Stimulated activated CD8-positive, alpha-beta memory T cell treated with anti-CD3 and anti-CD28 coated beads, Interleukin-4, amount 100 ng/mL, for 4 hours (primary cell): ENCODE results near the gene COL4A1.

Source experiments
- DNase-seq, 2 donors: peaks; one replicate each; pipeline ENCODE4 v3.0.0-alpha.2; 2020; ENCODE audit warnings: low read depth in 2 of 2, low spot score in 1 of 2

The COL4A1 gene

DNA sequence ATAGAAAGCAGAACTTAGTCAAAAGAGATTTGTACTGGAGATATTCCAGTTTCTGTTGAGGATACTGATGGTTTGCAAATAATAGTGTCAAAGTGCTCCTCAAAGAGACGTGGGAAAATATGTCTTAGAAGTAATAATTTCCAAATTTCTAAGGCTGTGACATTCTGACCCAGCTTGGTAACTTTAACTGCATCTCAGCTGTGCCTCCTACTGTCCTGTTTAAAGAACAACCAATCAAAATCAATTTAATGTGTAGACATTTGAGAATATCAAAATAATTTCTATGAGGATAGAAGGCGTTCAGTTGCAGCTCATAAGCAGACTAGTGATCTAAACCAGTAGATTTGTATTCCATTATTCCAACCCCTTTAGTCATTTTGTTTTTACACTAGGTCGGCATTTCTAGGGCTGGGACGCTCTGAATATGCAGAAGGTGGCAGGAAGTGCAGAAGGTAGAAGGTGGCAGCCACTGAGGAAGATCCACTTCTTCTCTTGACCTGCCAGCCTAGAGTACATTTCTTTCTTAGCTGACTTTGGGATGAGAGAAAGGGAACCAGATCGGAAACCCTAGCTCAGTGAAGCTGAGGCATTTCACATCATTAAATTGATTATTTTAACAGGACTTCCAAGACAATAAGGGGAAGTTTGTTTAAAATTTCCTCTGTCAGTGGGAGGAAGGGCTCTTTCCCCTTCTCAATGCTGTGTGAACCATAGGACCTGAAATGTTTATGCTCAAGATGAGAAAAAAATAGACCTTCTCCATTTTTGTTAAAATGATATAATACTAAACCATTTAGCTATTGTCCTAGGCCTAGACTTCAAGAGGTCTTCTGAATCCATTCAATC lies 67.5 kb downstream of the COL4A1 start:
- DNase-seq, result no peak

DNA sequence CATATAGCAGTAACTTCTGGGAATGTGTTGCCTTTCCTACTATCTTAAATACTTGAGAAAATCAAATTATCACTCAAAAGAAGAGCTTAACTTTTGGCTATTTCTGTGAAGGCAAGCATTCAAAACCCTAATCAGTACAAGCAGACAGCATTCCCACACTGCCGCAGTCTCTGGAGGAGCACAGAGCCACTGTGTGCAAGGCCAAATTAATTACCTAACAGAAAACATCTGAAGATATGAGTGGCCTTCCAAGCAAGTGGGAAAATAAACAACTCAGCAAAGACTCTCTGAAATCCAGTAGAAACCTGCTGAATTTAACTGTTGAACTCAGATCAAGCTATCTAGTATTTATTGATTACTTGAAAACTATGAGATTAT lies 68.2 kb downstream of the COL4A1 start:
- no peak for DNase-seq

DNA sequence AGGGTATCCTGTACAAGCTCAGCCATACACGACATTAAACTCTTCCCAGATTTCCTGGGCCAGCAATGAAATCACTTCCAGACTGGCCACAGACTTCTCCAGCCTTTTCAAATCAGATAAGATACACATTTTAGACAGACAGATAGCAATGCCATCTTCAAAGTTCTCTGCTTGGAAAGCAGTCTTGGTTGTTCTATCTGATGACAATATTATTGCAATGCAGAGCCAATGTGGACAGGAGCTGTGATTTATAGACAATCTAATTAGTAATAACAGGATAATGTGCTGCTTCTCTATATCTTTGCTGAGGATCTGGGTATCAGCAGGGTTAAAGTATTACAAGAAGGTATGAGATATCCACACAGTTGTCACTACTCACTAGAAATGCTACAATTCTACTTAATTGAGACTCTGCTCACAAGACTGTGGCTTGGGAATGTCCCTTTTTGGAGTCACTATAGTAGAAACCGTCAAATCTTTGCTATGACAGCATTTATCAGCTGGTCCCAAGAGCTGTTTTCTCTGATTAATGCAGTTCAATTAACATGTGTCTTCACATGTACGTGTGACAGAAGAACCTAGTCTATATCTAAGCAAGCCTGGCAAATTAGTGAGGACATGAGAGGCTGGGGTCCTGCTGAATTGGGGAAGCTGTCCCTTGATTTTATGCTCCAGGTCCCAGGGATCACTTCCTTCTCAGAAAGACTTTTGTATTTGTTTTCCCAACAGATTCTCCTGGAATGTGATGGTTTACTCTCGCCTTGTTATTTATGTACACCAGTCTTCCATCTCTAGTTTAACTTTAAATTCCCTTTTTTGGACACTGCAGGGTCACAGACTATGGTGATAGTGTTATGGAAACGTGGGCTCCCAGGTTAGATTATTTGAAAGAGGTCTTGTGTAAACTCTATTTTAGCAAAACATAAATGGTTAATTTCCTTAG lies 68.8 kb downstream of the COL4A1 start:
- DNase-seq, result no peak

DNA sequence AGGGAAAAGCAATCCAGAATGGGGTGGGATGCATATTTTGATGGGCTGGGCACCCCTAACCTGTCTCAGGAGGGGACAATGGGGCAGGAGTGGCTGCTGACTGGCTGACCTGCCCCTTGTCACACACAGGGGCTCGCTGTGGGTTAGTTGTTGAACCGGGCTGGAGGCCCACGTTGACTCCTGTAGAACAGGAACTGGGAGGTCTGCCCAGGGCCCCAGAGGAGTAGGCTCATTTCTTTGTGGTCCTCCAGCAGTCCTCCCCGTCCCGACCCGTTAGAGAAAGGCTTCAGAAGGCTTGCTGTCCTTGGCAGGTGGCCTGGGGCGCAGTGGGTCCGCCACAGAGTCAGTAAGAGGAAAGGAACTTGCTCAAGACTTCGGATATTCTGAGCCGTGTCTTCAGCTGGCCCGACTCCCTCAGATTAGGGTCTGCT lies 70.1 kb downstream of the COL4A1 start:
- no peak for DNase-seq

DNA sequence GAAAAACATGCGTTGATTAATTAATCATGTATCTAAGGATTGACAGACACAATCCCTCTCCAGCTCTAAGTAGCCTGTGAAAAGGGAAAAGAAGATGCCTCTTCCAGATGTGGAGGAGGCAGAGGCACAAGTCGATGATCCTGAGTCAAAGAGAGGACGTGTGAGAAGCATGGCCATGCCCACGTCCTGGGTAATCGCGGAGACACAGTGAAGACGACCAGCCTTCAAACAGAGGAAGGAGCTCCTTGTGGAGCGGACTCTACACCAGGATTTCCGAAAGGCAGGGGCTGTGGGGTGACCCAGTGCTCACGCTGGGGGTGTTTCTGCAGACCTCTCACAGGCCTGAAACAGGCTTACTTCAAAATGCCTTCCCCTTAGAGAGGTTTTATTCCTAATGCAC lies 70.5 kb downstream of the COL4A1 start:
- DNase-seq, result no peak

DNA sequence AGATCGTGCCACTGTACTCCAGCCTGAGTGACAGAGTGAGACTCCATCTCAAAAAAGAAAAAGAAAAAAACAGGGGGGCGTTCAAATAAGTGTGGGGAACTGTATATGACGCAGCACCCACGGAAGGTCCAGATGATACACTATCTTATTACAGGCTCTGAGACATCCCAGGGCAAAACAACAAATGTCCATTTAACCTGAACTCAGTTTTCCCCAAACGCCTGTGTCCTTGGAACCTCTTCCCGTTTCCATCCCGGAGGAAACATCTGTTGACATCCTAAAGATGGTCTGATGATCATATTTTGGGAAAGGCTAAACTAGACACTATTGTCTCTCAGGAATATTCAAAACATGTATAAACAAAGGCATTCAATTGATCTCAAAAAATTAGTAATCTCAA lies 72.4 kb downstream of the COL4A1 start:
- DNase-seq, result no peak

DNA sequence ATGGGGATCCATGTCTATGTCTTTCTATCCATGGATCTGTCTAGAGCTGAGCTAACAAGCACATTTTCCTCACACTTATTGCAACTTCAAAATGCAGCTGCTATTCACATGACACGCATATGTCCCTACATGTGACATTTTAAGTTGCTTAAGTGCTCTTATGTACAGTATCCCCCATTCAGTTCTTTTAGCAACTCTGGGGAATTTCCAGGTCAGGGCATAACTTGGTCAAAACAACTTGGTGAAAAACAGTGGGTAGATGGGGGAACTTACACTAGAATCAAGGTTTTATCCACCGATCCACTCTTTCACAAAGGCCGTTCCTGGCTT lies 73.0 kb downstream of the COL4A1 start:
- DNase-seq, result no peak

DNA sequence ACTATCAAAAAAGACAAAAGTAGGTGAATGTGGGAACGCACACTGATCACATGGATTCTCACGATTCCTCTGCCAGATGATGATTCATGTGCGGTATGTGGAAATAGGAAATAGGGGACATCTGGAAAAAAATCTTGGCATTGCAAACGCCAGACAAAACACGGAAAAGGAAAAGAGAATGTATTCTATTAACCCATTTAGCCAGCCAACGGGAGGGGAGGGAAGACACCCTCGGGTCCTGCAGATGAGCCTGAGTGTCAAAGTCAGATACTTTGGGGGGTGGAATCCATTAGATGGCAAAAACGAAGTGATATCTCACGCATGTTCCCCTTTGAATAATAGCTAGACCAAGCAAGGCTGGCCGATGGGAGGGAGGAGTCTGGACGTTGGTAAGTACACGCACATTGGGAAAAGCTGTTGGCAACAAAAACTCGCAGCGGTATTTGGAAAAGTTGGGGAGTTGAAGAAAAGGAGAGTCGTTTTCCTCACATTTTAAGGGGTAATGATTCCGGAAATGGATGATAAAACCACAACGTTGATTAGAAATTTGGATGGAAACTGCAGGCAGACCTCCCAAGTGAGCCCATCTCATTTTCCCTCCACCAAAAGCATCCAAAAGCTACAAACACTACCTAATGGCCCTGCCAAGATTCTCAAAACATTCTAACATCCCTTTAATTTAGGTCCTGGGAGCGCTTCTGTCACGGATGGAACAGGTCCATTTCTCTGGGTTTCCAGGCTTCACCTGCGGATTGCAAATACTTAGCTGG lies 73.6 kb downstream of the COL4A1 start:
- DNase-seq, result no peak

DNA sequence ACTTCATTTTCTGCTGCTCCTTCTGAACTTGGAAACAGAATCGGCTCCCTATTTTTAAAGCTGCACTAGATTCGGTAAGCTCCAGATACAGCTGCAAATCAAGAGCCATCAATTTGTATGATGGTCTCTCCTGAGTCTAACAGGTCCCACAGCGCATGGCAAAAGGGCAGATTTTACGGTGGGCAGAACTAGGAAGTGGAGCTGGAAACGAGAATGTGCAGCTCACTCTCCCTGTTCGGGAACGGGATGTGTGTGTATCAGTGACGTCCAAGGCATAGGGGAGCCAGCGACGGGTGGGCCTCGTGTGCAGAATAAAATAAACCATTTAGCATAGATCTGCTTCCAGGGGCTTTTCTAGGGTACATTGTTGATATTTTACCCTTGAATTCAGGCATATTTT lies 74.2 kb downstream of the COL4A1 start:
- no peak for DNase-seq

DNA sequence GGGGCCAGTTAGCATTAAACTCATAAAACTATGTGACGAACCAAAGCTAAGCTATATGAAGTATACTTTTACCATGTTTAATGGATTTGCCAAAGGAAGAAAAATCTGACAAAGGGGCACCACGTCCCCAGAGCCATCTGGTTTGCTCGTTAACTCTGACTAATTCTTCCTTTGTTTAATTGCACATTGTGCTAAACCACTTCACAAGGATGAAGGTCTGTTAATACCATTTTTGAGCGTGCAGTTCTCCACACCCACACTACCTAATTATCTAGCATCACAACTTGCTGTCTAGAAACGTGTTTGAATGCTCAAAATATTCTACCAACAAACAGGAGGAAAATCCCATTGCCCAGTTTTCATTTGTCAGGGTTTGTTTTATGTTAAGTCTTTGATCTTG lies 74.8 kb downstream of the COL4A1 start:
- DNase-seq, result no peak

DNA sequence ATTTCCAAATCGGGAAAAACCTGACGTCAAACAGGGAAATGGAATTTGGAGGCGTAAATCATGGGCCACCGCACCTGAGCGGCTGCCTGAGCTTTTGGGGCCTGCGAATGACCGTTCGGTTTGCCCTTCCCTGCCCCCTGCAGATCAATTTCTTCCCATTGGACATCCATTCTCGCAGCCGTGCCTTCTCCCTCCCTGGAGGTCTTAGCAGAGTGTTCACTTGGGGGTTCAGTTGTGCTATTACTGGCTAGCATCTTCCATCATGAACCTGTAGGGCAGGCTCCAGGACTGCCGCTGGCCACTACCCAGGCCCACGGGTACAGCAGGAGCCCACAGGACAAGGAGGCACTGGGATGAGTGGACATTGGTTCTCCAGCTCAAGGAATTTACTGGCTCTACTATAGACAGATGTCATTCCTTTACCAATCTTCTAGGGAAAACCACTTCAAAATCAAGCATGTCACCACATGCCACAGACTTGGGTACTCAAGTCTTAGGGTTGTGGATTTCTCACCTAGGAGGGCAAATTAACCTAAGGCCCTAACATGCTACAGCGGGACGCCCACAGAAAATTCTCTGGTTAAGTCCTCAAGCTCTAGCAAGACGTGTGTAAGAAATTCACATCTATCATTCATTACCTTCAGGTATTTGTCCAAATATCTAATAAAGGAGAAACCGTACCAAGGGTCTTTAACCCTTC lies 75.5 kb downstream of the COL4A1 start:
- DNase-seq, result no peak

DNA sequence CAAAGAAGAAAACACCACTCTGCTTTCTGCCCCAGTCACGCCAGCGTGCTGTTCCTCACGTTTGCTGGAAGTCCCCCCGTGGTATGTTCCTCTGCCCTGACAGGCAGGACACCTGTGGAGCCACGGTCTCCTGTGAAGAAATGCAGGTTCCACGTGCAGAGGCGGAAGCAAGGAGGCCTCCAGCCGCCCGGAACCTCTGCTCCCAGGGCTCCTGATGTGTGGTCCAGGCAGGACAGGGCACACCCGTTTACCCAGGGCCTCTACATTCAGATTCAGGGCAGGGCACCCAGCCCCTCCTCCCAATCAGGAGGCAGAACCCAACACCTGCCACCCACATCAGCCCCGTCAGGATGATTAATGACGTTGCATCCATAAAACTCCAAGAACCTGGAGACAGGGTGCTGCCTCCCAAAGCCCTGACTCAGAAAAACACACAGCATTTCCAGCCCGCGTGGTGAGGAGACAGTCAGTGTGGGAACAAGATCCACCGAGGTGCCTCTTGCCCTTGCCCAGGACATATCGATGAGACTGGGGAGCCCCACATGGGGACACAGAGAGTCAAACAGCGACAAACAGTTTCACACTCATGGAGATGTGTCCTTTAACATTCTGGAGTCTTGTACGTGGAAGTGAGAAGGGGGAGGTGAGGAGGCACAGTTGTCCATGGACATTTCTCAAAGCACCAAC lies 76.2 kb downstream of the COL4A1 start:
- no peak for DNase-seq

DNA sequence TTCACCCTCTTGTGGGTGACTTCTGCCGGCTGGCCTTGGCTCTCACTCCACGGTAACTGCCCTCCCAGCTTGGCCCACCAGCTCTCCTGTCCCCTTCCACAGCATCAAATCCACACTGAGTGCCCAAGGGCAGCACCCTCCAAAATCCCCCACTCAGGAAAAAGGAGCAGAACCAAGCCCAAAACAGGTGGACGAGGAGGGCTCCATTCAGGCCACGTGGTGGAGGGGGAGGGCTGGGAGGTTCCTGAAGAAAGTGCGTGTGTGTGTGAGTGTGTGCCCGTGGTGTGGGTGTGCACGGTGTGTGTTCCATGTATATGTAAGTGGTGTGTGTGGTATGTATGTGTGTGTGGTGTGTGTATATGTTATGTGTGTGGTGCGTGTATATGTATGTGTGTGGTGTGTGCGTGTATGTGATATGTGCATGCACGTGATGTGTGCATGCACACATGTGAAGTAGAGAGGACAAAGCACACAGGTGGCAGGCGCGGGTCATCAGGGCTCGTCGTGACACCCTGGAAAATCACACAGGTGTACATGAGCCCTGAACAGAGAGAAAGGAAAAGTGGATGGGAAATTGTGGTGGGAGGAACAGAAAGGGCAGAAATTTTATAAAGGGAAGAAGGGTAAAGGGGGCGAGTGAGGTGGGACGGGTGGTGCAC lies 76.9 kb downstream of the COL4A1 start:
- no peak for DNase-seq

DNA sequence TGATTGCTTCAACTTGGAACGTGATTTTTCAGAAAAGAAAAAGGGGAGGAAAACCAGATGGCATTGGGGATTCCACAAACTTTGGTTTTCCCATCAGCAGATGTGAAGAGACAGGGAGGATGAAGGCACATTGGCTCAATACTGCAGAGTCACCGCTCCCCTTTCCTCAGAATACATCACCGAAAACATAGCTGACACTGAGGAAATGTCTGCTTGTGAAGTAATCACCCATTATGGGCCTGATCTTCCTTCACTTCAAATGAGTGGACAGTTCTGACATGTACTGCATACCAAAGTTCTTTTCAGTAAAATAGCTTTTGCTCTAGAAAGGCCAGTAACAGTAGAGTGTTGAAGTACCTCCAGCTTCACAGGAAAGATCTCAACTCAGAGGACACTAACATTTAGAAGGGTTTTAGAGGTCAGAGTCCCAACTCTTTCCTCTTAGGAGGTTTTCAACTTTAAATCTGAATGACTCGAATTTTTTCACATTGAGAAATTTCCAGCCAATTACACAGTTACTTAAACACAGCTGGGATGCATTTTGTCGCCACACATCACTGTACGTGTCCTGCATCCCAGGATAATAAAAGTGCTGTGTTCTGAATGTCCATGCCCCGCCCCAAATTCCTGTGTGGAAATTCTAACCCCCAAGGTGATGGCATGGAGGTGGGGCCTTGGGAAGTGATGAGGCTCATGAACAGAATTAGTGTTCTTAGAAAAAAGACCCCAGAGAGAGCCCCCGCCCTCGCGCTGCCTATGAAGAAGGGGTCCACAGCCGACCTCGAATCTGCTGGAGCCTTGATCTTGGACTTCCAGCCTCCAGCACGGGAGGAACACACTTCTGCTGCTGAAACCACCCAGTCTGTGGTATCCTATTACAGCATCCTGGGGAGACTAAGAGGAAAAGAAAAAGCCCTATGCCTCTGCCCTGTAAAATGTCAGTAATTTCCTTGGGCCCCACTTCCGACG lies 77.7 kb downstream of the COL4A1 start:
- no peak for DNase-seq

DNA sequence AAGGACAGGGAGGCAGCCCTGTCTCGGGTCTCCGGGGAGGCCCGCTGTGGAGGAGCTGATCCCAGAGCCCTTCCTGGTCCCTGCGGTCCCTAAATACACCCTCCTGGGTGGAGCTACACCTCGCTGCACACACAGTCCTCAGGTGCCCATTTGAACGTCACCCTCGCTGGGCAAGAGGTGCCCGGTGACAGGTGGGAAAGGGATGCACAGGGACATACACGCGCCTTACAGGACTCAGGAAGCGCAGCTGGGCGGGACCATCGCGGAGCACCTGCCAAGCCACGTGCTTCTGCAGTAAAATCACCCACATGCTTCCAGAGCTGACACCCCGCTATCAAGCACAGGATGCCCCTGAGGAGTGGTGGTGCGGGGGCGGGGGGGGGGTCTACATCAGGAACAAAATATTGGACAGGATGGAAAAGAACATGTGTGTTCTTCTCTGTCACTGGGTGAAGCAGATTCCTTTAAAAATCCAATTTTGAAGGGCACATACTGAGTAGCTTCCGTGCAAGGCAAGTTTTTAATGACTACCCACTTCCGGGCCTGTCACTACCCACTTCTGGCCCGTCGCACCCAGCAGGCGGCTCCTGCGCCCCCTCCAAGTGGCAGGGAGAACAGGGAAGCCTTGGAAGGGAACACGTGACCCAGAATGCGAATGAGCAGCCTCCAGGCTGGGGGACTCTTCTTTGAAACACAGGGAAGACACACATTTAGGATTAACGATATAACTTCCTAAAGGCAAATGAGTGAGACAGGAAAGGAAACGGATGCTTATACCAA lies 78.9 kb downstream of the COL4A1 start:
- no peak for DNase-seq

DNA sequence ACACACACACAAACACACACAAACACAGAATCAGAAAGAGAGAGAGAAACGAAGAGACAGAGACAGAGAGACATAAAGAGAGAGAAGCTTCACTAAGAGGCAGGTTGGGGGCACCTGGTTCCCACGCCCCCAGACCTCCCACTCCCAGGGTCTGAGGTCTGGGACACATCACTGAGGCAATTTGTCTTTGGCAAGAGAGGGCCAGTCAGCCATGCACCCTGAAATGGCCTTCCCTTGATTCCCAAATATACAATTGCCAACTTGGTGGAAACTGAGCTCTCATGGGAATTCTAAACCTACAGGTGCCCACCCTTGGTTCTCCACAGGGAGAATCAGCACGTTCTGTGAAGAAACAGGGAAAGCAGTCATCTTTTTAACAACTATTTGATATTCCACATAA lies 79.5 kb downstream of the COL4A1 start:
- no peak for DNase-seq

DNA sequence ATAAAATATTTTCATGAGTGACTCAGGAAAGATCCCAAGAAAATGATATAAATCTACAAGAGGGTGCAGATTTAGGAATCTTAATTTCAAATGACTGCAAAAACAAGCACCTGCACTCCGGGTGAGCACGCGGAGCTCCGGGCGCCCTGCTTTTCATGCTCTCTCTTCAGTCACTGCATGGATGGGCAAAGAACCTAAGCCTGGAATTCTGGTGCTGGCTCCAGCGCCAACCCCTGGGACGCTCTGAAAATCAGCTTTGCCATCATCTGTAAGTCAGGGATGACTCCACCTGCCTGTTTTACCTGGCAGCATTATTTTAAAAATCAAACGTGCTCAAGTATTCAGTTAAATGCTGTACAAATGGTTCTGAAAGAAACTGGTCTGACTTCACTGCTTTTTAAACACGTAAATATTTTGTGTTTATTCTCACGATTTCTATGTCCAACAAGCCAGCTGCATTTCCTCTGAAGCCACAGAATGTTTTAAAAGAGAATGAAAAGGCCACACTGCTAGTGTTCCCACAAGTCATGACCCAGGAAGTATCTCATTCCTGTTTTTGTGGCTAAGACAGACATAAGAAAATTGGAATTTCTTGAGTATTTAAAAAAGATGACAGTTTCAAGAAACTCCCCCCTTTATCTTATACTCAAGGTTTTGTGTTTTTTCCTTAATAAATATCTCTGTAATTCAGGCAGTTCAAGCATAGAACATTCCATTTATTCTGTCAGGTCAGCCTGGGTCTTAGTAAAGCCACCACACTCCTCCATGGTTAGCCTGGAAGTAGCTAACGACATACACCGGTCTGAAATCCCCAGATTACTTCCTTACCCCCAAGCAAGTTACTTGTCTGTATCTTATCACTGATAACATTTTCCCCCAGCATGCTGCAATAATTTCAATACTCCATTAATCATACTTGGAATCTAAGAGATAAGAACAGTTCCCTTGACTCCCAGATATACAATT lies 81.1 kb downstream of the COL4A1 start:
- no peak for DNase-seq
